GM12878 (cell line): ENCODE data around the gene SMPD3. TPM values are rescaled to one million over a fixed set of nuclear protein-coding genes. Genes with fewer than 3 reads are reported as not detected.

Source experiments
- ATAC-seq: fragments of 200-7000 bp; cut with Tn5 transposase; 3 replicates; pipeline ENCODE4 v1.9.1; 2020; ENCODE audit warnings: mild to moderate bottlenecking, moderate library complexity
- BruUV-seq: library from RNA; stranded (reverse); fragments of 400-500 nt; replicated peaks from 2 replicates; lab custom pipeline; 2021; lab: Mats Ljungman, UMichigan
- CTCF ChIA-PET: fragments of 300-600 bp; sonication (Branson Sonifier 250); formaldehyde crosslinking; extraction: SDS; loops from one replicate; lab custom pipeline; 2021; ENCODE audit warnings: inconsistent platforms; lab: Yijun Ruan, JAX
- POLR2A ChIA-PET: fragments of 350-600 bp; formaldehyde crosslinking; extraction: SDS; loops from one replicate; lab custom pipeline; 2021; ENCODE audit warnings: inconsistent platforms; lab: Charles Lee
- RAD21 ChIA-PET: fragments of 300-600 bp; sonication (Branson Sonifier 250); formaldehyde crosslinking; loops from one replicate; lab custom pipeline; 2023; ENCODE audit warnings: antibody characterized with exemption; ENCODE audit not compliant: unreplicated experiment; lab: Charles Lee
- SMC1A ChIA-PET: fragments of 300-600 bp; sonication (Branson Sonifier 250); formaldehyde crosslinking; loops from one replicate; lab custom pipeline; 2023; ENCODE audit not compliant: unreplicated experiment, uncharacterized antibody; lab: Charles Lee
- DNase-seq: peaks from one replicate; pipeline ENCODE4 v3.0.0-alpha.2; 2011; ENCODE audit warnings: low read depth, low spot score
- FAIRE-seq: peaks from 3 replicates; lab custom pipeline; 2011; peaks lifted over from hg19 to GRCh38; lab: Jason Lieb, UNC
- H2AFZ ChIP-seq: 2 replicates; pipeline ENCODE4 v1.6.0; 2011; ENCODE audit warnings: low read depth, low read length, control low read depth; ENCODE audit not compliant: control insufficient read depth
- H3K27ac ChIP-seq: 2 replicates; pipeline ENCODE4 v1.5.1; 2011; ENCODE audit warnings: control low read depth; ENCODE audit not compliant: control insufficient read depth, insufficient read depth
- H3K27me3 ChIP-seq, 2 experiments: replicated peaks in 1 of 2; 2 replicates each; pipeline versions ENCODE4 v1.6.0 to v1.6.1; 2011; ENCODE audit warnings: low read length in 1 of 2; ENCODE audit not compliant: control insufficient read depth in 2 of 2, insufficient read depth in 2 of 2
- H3K36me3 ChIP-seq, 2 experiments: 2 replicates each; pipeline ENCODE4 v1.5.1; 2011; ENCODE audit warnings: low read length in 1 of 2; ENCODE audit not compliant: control insufficient read depth in 2 of 2, insufficient read depth in 2 of 2
- H3K4me1 ChIP-seq: 2 replicates; pipeline ENCODE4 v1.6.1; 2011; ENCODE audit warnings: mild to moderate bottlenecking, low read length, moderate library complexity, mixed read lengths; ENCODE audit not compliant: control insufficient read depth, insufficient read depth
- H3K4me2 ChIP-seq: 2 replicates; pipeline ENCODE4 v1.6.0; 2011; ENCODE audit warnings: control low read depth; ENCODE audit not compliant: control insufficient read depth, insufficient read depth
- H3K4me3 ChIP-seq: fragments of 200-600 bp; sonication (generic); 2 replicates; pipeline ENCODE4 v1.5.1; 2016
- H3K79me2 ChIP-seq: 2 replicates; pipeline ENCODE4 v1.6.0; 2011; ENCODE audit warnings: low read length; ENCODE audit not compliant: control insufficient read depth, insufficient read depth
- H3K9ac ChIP-seq: 2 replicates; pipeline ENCODE4 v1.8.0; 2011; ENCODE audit warnings: low read length, control low read depth, mixed read lengths; ENCODE audit not compliant: control insufficient read depth, insufficient read depth
- H3K9me3 ChIP-seq: replicated peaks from 3 replicates; pipeline ENCODE4 v1.5.1; 2011; ENCODE audit warnings: mild to moderate bottlenecking, low read length; ENCODE audit not compliant: control insufficient read depth, insufficient read depth
- H4K20me1 ChIP-seq: 2 replicates; pipeline ENCODE4 v1.6.0; 2011; ENCODE audit not compliant: control insufficient read depth, insufficient read depth
- ATF2 ChIP-seq: IDR thresholded peaks from 2 replicates; pipeline ENCODE4 v1.6.1; 2012; ENCODE audit warnings: low read length, inconsistent platforms
- BHLHE40 ChIP-seq, 2 experiments: fragments of 450-650 bp in 1 of 2; IDR thresholded peaks; 2 replicates each; pipeline ENCODE4 v1.6.1; 2011 to 2017; ENCODE audit warnings: low read depth in 2 of 2, borderline replicate concordance in 1 of 2, improper control_type of control experiment in 1 of 2, low read length in 1 of 2, mild to moderate bottlenecking in 1 of 2
- CEBPZ ChIP-seq: fragments of 150-350 bp; IDR thresholded peaks from 2 replicates; pipeline ENCODE4 v1.6.1; 2016; ENCODE audit warnings: low read depth, low read length
- CREB1 ChIP-seq: IDR thresholded peaks from 2 replicates; pipeline ENCODE4 v1.6.1; 2012; ENCODE audit warnings: low read depth, mild to moderate bottlenecking, inconsistent platforms
- HCFC1 ChIP-seq: fragments of 150-350 bp; IDR thresholded peaks from 2 replicates; pipeline ENCODE4 v1.6.1; 2014; ENCODE audit warnings: low read length
- HSF1 ChIP-seq: fragments of 150-350 bp; IDR thresholded peaks from 2 replicates; pipeline ENCODE4 v1.6.1; 2014; ENCODE audit warnings: mild to moderate bottlenecking, low read depth, low read length
- JUND ChIP-seq: IDR thresholded peaks from 2 replicates; pipeline ENCODE4 v1.6.1; 2012; ENCODE audit warnings: low read depth, mild to moderate bottlenecking, low read length, improper control_type of control experiment, moderate library complexity
- NR2C2 ChIP-seq: IDR thresholded peaks from 2 replicates; pipeline ENCODE4 v1.6.1; 2011; ENCODE audit warnings: borderline replicate concordance, low read depth; ENCODE audit not compliant: control insufficient read depth, insufficient read length
- PBX3 ChIP-seq: IDR thresholded peaks from 2 replicates; pipeline ENCODE4 v1.6.1; 2011; ENCODE audit warnings: mild to moderate bottlenecking, low read depth, low read length, moderate library complexity; ENCODE audit not compliant: insufficient replicate concordance
- RELA ChIP-seq: fragments of 450-650 bp; IDR thresholded peaks from 2 replicates; pipeline ENCODE4 v1.8.0; 2014; ENCODE audit warnings: borderline replicate concordance; ENCODE audit not compliant: partially characterized antibody
- SMAD1 ChIP-seq: fragments of 450-650 bp; IDR thresholded peaks from 2 replicates; pipeline ENCODE4 v1.6.1; 2018; ENCODE audit warnings: mild to moderate bottlenecking, low read depth; ENCODE audit not compliant: partially characterized antibody
- ZBED1 ChIP-seq: IDR thresholded peaks from 2 replicates; pipeline ENCODE4 v1.6.1; 2016; ENCODE audit warnings: borderline replicate concordance
- ZBTB33 ChIP-seq: fragments of 450-650 bp; IDR thresholded peaks from 2 replicates; pipeline ENCODE4 v1.6.1; 2017; ENCODE audit warnings: mild to moderate bottlenecking
- WGBS: methylation state at CpG from one replicate; pipeline ENCODE4 v1.1.6; 2016; ENCODE audit warnings: low lambda C conversion rate; ENCODE audit not compliant: insufficient replicate concordance, insufficient coverage; ENCODE audit errors: missing lambda C conversion rate; 5-methylcytosine and 5-hydroxymethylcytosine counted together
- in situ Hi-C: fragments of 300-500 bp; cut with MboI; formaldehyde crosslinking; loops from 9 replicates; pipeline ENCODE4 v1.14.3; 2018; ENCODE audit warnings: mixed read lengths
- intact Hi-C: fragments of 100-400 bp; cut with micrococcal nuclease; formaldehyde crosslinking; loops from one replicate; pipeline ENCODE4 v1.14.2; 2022; ENCODE audit not compliant: unreplicated experiment
- polyA plus RNA-seq, 11 experiments: library from polyadenylated mRNA; depleted of rRNA in 4 of 11; unstranded in 6 of 11; stranded (reverse) in 5 of 11; fragments of >200 nt; fragmentation: Nextera tagmentation in 4 of 11; fragmentation: Illumina TruSeq in 1 of 11; extraction: Ambion mirVana in 4 of 11; extraction: Trizol in 1 of 11; gene quantifications; 1 replicate in 1 of 11; 2 replicates in 10 of 11; pipeline versions ENCODE4 v1.2.1 to v1.2.3, GENCODE V29; 2011 to 2016; ENCODE audit warnings: inconsistent platforms in 2 of 11, missing spikeins in 2 of 11, low read depth in 1 of 11
- total RNA-seq, 4 experiments: library from RNA; depleted of rRNA in 3 of 4; stranded (reverse); fragments of >200 nt in 3 of 4; fragmentation: Illumina TruSeq in 1 of 4; extraction: Trizol in 1 of 4; gene quantifications; 2 replicates each; pipeline versions ENCODE4 v1.2.1 to v1.2.3, GENCODE V29; 2013 to 2021

SMPD3 gene
- total and polyA plus RNA-seq, 10 of the 15 experiments (the other 5 are each of a cell fraction or from before 2014, with no cell fraction given), result 0.04 to 2.0 (median 1.2) TPM

- TF ChIP-seq CEBPZ, result no peak
- TF ChIP-seq ZBTB33, result no peak
- no peak for TF ChIP-seq ZBED1
- no peak for TF ChIP-seq ATF2
These were observed 33.7 kb downstream of the SMPD3 start (continued) for GRCh38 chr16:68414581-68414980.

- FAIRE-seq (no peak), DNase-seq (no peak), ATAC-seq (no peak)
- no TSS peak for BruUV-seq
- no peak overlapping the region for H3K27ac ChIP-seq
- intact Hi-C loops, result no loop called here
- in situ Hi-C loops, result no loop called here
- SMC1A ChIA-PET, result interaction anchor here (1.2 to 2.6 kb wide), 2 partner anchors 16 to 55 kb away, joined by 4 to 7 read pairs; no protein-coding TSS in a partner anchor
- no peaks in the 10 kb centered on the region for H3K79me2 ChIP-seq
- no peaks in the 10 kb centered on the region for H3K36me3 ChIP-seq
- POLR2A ChIA-PET, result no interaction called here
- WGBS, result 86% methylated on average over 6 of the region's 6 CpGs
- H2AFZ ChIP-seq, result no peak overlapping the region
- no peak overlapping the region for H3K4me3 ChIP-seq
- H3K4me1 ChIP-seq, result peaks cover 6% of the 10 kb centered on the region
- no peaks in the 10 kb centered on the region for H3K9me3 ChIP-seq
- RAD21 ChIA-PET, result no interaction called here
- H4K20me1 ChIP-seq, result no peaks in the 10 kb centered on the region
- no peak overlapping the region for H3K9ac ChIP-seq
- CTCF ChIA-PET, result interaction anchor here (1.0 kb wide), 2 partner anchors 14 to 15 kb away, joined by 3 read pairs; no protein-coding TSS in a partner anchor
- H3K4me2 ChIP-seq, result no peak overlapping the region
- no peaks in the 10 kb centered on the region for H3K27me3 ChIP-seq
- TF ChIP-seq HSF1, result no peak
- no peak for TF ChIP-seq RELA
- no peak for TF ChIP-seq HCFC1
- TF ChIP-seq SMAD1, result no peak
- TF ChIP-seq PBX3, result no peak
- no peak for TF ChIP-seq CREB1
- no peak for TF ChIP-seq BHLHE40 (IDR thresholded peaks at IDR 0.05; ENCODE audit: borderline replicate concordance in 1 of 2, low read depth in 2 of 2, low read length in 1 of 2)
- TF ChIP-seq JUND, result no peak
- TF ChIP-seq NR2C2, result no peak
These were observed 36.2 kb downstream of the SMPD3 start for GRCh38 chr16:68412061-68412460.
